Spleen (tissue), 7 donors: ENCODE data around the gene TNN.
A peak's percentile ranks its signal among the peaks of the same experiment; 100 is the strongest.

Experiments used
- CTCF ChIP-seq, 11 experiments: fragments of 200-600 bp in 7 of 11; fragments of 450-650 bp in 4 of 11; sonication (generic) in 4 of 11; IDR thresholded peaks in 8 of 11; conservative IDR thresholded peaks in 3 of 11; 1 replicate in 7 of 11; 2 replicates in 4 of 11; pipeline versions ENCODE4 v1.4.0 to v1.8.0; 2016 to 2021; ENCODE audit warnings: antibody characterized with exemption in 11 of 11, inconsistent platforms in 4 of 11, mild to moderate bottlenecking in 1 of 11
- POLR2A ChIP-seq, 3 donors: fragments of 450-650 bp; IDR thresholded peaks; one replicate each; pipeline ENCODE4 v1.5.1; 2017; ENCODE audit warnings: antibody characterized with exemption in 3 of 3, mild to moderate bottlenecking in 1 of 3
- POLR2AphosphoS5 ChIP-seq, 3 donors: sonication (generic); formaldehyde crosslinking; IDR thresholded peaks; one replicate each; pipeline ENCODE4 v1.5.1; 2017; ENCODE audit warnings: antibody characterized with exemption in 3 of 3
- donor health status: DM: no; HTN: no; CAD: no; lungs with moderate emphysema.
- donor health status: DM: no; HTN: no; CAD: no.
- donor health status: DM: no; HTN: no; CAD: no.

GRCh38 chr1:175191659-175192058 lies 124.0 kb downstream of the TNN start:
- TF ChIP-seq CTCF (IDR thresholded peaks at IDR 0.05 in 8 of 11, conservative IDR thresholded peaks at IDR 0.05 in 3 of 11), result no peak
- no peak for TF ChIP-seq POLR2A (IDR thresholded peaks at IDR 0.05)
- peak in 1 of 3 donors; percentile 60 for TF ChIP-seq POLR2AphosphoS5 (IDR thresholded peaks at IDR 0.05)
